Activated gamma-delta T cell treated with Interleukin-2 at 50 U/mL for 16 hours (primary cell): ENCODE data around the gene MX2.
"Not testable (repeated sequence)": the region's sequence is repeated elsewhere in the genome, so short reads cannot be mapped to it uniquely, and the experiment has no call there.

ENCODE experiments used
- DNase-seq: peaks from one replicate; pipeline ENCODE4 v3.0.0-alpha.2; 2020

MX2 gene

DNA sequence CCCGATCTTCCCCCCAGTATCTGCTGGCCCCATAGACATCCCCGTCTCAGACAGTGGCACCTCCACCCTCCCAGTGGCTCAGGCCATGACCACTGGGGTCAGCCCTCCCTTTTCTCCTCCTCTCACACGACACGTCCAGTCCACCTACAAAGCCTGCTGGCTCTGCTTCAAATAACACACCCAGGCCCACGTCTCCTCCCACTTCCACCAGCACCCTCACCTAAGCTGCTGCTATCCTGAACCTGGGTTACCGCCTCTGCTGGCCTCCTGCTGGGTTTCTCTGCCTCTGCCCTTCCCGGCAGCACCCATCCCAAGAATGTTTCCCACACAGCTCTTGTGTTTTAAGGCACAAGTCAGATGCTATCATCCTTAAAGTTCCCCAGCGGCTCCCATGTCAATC lies 26.0 kb downstream of the MX2 start:
- no peak for DNase-seq

DNA sequence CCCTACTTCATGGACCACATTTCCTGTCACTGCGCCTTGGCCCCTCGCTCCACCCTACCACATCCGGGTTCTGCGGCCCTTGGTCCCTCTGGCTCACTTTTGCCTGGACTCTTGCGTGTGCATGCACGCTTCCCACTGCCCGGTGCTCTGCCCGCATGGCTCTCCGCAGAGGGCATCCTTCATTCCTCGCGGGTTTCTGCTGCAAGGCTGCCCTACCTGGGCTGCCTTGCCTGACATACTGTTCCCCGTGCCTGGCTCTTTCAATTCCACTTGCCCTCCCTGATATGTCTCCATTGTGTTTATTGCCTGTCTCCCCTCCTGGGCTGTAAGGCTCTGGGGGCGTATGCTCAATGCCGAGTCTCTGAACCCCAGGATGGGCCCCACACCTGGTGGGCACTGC lies 26.4 kb downstream of the MX2 start:
- no peak for DNase-seq

DNA sequence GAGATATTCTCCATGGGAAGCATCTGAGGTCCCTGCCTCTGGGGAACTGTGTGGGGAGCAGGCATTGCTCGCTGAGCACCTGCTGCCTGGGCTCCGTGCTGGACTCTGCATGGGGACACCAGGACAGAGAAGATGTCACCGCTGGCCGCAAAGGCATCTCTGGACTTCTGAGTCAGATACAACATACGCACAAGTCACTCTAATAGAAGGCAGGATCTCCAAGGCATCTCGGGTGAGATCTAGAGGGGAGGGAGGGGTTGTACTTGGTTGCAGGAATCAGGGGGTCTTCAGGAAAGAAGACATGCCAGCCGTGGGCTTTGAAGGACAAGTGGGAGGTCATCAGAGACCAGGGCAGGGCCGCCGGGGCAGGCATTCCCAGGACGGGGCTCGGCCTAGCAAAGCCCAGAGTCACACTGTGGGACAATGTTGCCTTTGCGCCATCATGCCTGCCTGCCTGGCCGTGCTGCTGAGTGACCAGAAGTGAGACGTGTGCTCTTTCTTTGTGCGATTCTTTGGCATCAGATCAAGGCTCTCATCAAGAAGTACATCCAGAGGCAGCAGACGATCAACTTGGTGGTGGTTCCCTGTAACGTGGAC lies 28.3 kb downstream of the MX2 start:
- DNase-seq: no peak

DNA sequence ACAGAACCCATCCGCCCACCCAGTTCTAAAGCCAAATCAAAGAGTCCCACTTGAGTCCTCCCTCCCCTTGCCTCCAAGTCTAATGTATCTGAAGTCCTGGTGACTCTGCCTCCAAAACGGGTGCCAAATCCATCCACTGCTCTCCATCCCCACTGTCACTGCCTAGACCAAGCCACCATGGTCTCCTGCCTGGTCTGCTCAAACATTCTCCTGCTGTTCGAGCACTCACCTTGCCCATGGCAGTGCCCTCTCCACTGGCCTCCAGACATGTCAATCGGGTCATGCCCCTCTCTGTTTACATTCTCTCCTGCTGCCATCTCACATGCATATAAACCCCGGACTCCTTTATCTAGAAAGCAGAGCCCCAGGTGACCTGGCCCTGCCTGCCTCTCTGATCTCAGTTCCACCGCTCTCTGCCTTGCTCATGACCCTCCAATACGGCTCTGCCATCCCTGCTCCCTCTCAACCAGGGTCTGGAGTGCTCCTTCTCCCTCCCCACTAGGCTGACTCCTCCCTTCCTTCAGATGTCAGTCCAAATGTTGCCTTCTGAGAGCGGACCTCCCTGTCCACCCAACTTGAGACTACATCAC lies 32.1 kb downstream of the MX2 start:
- no peak for DNase-seq

DNA sequence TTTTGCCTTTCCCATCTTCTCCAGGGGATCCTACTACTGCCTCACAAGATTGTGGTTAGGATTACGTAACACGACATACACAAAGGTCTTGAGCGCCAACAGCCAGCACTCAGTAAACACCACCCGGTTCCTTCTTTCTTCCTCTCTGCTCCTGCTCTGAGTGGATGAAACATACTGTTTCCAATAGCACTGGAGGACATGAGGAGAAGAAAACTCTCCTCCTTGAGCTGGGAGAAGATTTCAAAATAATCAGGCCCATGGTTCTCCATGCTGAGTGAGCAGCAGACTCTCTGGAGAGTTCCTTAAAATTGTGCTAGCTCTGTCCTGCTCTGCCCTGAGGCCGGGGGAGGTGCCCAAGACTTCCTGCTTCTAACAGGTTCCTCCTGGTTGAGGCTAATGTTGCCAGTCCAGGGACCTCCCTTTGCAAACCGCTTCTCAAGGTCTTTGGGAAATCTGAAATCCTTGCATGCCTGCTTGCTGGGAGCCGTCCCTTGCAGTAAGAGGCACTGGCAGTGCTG lies 34.8 kb downstream of the MX2 start:
- no peak for DNase-seq

DNA sequence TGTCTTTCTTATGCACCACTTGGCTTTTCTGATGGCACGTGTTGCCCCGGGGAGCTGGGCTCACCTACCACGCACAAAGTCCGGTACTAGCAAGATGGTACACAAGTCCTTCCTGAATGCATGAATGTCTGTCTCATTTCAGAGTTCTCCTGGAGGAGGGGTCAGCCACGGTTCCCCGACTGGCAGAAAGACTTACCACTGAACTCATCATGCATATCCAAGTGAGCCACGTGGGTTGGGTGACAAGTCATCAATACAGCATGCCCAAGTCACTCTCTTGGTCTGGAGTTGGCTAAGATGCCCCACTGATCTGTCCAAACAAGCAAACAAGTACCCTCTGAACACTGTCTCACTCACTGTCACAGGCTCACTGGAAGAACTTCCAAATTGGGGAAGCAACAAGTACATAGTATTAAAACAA lies 35.7 kb downstream of the MX2 start:
- DNase-seq: no peak

DNA sequence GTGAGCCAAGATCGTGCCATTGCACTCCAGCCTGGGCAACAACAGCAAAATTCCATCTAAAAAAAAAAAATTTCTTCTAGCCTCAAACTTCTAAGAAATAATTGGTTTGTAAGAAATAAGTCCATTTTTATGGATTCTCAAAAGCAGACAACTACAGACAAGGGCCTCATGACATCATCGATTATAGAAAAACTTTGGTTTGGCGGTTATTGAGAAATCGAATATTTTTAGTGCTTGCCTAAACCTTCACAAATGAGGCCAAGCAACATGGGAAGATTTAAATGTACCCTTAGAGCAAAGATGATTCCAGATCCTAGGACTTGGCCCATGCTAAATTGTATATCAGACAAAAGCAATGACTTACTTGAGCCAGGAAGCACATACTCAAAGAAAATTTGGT lies 36.4 kb downstream of the MX2 start:
- DNase-seq: no peak

DNA sequence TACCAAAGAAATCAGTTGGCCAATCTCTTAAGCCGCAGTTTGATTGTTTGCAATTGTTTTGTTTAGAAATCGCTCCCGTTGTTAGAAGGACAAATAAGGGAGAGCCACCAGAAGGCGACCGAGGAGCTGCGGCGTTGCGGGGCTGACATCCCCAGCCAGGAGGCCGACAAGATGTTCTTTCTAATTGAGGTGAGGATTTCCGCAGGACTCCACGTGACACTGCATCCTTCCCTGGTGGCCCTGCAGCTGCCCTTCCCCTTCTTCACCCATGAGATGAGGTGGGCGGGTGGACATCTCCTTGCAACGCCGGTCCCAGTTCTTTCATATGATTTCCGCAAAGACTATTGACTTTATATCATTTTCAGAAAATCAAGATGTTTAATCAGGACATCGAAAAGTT lies 37.0 kb downstream of the MX2 start:
- no peak for DNase-seq

DNA sequence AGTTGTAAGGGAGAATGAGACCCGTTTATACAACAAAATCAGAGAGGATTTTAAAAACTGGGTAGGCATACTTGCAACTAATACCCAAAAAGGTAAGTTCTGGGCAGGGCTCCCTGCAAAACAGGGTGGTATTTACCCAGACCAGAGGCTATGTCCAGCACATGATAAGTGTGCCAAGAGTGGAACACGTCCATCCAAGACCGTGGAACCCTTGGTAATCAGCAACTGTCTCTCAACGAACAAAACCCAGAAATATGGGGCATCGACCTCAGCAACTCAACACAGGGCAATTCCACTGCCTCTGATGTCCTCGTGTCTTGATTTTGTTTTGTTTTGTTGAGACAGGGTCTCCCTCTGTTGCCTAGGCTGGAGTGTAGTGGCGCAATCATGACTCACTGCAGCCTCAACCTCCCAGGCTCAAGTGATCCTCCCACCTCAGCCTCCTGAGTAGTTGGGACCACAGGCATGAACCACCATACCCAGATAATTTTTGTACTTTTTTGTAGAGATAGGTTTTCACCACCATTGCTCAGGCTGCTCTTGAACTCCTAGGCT lies 37.5 kb downstream of the MX2 start:
- no peak for DNase-seq

DNA sequence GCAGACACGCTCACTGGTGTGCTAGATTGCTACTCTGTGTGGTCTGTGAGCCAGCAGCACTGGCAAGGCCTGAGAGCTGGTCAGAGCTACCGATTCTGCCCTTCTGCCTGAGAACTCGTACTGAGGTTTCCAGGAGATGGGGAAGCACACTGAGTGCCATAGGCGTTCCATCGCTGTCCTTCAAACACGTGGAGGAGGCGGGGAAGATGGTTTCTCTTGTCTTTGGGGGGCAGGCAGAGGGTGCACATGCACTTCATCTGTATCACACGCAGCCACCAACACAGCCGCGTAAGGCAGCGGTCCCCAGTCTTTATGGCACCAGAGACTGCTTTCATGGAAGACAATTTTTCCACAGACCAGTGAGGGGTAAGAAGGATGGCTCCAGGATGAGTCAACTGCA lies 40.4 kb downstream of the MX2 start:
- DNase-seq: no peak

DNA sequence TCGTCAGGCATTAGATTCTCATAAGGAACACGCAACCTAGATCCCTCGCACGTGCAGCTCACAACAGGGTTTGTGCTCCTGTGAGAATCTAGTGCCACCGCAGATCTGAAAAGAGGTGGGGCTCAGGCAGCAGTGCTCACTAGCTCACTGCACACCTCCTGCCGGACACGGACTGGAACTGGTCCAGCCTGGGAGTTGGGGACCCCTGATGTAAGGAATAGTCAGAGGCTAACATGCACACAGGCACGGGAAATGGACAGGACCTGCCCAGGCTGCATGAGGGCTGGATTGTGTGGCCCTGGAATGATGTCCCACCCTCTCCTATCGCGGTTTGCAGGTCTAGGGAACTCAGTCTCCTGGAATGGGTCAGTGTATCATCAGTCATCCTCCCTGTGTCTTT lies 41.0 kb downstream of the MX2 start:
- DNase-seq: no peak

DNA sequence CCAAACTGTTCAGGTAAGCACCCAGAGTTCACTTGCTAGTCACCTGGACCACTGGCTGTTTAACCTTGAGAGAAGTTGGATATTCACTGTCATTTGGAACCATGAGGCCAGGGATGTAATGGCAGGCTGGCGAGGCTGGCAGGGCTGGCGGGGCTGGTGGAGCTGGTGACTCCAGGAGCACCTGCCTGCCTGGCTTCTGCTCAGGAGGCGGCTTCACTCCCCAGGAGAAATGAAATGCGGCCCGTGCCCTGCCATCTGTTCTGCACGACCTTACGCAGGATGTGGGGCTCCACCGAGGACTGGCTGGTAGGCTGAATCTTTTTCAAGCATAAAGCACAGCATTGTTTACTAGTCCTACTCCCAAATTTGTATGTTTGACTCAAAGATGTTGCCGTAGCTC lies 41.5 kb downstream of the MX2 start:
- no peak for DNase-seq

DNA sequence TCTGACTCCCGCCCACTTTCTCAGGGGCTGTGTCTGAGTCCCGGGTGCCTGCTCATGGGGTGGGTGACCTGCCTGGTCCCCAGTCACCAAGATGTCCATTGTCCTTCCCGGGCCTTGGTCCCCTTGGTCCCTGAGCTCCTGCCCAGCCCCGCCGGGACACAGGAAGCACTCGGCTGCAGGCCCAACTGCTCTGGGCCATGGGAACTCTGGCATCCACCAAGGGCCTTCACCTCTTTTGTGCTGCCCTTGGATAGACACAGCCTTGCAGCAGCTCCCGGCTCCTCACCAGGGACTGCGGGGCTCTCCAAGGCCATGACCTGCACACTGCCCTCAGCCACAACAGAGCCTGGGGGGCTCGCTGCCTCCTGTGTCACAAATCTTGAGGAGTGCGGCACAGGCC lies 42.1 kb downstream of the MX2 start:
- no peak for DNase-seq

DNA sequence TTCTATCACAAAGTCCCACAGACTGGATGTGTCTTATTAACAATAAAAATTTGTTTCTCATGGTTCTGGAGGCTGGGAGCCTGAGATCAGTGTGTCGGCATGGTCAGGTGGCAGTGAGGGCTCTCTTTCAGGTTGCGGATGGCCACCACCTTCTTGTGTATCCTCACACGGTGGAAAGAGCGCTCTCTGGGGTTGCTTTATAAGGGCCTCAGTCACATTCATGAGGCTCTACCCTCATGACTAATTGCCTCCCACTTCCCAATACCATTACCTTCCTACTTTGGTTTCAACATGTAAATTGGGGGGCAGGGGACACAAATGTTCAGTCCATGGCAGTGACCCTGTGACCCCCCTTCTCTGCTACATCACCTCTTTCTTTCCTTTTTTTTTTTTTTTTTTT lies 43.5 kb downstream of the MX2 start:
- DNase-seq: no peak

DNA sequence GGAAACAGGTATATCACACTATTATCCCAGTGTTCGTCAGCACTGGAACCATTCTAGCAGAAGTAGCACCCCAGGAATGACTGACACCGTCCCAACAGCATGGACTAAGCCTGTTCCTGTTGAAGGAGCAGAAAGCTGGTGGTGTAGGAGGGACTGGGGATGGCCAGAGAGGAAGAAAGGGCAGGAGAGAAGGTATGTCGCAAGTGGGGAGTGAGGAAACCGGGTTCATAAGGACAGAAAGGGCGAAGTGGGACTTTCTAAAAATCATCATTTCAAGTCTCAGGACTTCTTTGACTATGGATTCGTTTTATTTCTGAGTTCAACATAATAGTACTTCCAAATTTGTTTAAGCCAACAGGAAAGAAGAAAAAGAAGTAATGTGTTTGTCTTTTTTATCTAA lies 44.5 kb downstream of the MX2 start:
- DNase-seq: no peak

DNA sequence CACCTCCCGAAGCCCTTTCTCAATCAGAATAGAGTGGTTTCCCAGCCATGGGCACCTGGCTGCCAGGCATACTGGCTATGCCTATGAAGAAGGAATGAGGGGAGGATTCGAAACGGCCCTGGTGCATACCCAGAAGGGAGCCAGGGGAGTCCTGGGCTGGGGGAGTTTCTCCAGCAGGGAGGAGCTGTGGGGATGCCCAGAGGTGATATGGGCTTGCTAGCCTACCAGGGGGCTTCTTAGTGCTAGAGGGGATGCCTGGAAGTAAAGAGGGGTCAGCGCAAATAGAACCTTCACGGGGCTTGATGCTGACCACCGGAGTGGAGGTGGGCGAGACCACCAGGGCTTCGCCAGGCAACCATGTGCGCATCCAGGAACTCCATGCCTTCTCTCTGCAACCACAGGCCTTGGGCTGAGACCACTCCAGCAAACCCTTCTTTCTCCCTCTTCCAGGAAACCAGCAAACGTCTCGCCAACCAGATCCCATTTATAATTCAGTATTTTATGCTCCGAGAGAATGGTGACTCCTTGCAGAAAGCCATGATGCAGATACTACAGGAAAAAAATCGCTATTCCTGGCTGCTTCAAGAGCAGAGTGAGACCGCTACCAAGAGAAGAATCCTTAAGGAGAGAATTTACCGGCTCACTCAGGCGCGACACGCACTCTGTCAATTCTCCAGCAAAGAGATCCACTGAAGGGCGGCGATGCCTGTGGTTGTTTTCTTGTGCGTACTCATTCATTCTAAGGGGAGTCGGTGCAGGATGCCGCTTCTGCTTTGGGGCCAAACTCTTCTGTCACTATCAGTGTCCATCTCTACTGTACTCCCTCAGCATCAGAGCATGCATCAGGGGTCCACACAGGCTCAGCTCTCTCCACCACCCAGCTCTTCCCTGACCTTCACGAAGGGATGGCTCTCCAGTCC lies 46.0 kb downstream of the MX2 start:
- no peak for DNase-seq

DNA sequence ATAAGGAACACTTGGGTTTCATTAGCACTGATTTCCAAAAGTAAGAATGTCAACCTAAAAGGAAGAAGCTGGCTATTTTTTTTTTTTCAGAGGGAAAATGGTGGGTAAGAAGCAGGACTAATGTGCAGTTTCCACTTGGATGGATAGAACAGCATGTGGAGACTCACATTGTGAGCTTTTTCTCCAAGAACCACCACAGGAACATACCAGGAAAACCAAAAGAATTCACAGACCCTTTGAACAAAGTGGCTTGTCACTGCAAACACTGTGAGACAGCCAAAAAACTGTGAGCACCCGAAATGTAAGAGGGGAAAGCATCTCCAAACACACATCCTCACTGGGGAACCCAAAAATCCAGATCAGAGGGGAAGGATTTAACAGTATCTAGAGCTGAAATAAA lies 48.5 kb downstream of the MX2 start:
- no peak for DNase-seq

DNA sequence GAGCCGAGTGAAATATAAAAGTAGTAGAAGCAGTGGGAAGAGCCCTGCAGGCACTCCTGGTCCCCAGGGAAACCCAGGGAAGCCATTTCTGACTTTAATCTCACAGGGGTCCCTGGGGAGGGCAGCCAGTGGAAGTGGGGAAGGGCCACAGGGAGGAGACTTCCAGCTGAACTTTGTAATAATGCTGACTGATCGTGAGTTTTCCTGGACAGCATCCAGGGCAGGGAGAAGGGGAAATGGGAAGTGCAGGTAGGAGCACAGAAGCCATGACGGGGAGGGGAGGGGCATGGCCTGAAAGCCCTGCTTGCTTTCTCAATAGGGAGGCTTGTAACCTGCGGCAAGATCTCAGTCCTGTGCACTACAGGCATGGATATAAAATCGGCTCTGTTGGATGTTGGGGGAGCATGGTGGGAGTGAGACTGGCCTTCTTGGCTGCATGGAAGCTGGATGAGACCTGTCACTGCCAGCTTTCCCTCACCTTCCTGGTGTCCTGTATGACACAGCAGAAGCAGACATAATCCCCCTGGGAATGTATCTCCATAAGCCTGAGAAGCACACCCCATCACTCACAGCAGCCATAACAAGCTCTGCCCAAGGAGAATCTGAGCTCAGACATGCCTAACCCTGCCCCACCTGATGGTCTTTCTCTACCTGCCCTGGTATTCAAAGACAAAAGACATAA lies 49.1 kb downstream of the MX2 start:
- DNase-seq: no peak

DNA sequence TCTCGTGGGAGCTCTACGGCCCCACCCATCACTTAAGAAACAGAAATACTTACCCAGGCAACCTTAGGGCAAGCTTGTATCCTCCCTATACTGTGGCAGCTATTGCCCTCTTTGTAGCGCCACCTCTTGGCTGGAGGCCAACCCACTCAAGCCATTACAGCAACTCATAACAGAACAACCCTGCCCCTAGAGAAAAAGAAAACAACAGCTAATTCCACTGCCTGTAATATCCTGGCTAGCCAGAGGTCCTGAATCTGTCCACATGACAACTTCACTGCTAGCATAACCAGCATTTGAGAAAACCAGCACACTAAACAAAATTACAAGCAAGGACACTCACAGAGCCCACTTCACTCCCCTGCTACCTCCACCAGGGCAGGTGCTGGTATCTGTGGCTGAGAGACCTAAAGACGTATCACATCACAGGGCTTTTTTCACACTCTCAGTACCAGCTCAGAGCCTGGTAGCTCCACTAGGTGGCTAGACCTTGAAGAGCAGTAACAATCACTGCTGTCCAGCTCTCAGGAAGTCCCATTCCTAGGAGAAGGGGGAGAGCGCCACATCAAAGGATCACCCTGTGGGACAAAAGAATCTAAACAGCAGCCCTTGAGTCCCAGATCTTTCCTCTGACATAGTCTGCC lies 49.7 kb downstream of the MX2 start:
- DNase-seq: no peak

DNA sequence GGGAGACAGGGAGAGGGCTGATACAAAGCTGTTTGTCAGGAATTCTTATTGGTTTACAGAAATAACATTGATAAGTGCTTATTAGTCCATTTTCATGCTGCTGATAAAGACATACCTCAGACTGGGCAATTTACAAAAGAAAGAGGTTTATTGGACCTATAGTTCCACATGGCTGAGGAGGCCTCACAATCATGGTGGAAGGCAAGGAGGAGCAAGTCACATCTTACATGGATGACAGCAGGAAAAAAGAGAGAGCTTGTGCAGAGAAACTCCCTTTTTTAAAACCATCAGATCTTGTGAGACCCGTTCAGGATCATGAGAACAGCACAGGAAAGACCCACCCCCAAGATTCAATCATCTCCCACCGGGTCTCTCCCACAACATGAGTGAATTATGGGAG lies 55.7 kb downstream of the MX2 start:
- DNase-seq: not testable (repeated sequence)

DNA sequence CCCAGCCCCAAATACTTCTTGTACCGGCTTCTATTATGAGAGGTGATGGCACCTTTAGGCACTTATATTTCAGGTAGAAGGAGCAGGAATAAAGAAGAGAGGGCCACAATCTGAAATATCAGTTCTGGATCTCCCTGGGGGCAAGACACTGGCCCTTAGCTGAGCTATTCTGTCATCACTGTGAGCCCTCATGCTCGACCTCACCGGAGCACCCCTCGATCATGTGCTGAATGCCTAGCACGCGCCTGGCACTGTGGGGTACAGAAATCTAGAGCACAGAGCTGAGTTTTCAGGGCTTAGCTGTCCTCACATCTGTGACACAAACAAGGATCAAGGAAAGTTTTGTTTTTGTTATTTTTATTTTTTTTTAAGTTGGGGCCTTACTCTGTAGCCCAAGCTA lies 56.6 kb downstream of the MX2 start:
- DNase-seq: no peak

DNA sequence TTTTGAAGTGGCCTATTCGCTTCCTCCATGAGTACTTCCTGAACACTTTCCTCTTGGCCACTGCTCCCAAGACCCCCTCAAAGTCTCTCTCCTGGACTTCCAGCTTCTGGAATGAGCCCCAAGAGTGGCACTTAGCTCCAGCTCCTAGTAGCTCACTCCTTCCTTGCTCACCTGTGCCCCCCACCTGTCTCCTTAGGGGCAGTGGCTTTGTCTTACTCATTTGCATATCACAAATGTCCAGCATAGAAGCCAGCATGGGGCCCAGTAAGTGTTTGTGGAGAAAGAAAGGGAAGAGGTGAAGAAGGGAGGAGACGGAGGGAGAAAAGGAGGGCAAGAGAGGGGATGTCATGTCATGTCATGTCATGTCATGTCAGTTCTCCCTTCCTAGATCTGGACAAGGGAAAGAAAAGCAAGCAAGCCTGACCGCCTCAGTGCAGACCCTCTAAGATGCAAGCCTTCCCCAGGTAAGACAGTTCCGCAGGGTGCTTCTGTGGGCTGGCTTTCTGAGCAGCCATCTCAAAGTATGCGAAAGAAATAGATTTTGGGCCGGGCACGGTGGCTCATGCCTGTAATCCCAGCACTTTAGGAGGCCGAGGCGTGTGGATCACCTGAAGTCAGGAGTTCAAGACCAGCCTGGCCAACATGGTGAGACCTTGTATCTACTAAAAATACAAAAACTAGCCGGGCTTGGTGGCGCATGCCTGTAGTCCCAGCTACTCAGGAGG lies 57.3 kb downstream of the MX2 start:
- DNase-seq: no peak
